Aorta (tissue), 5 donors: ENCODE results near the gene EXTL1. TPM values are rescaled to one million over a fixed set of nuclear protein-coding genes. Genes with fewer than 3 reads are reported as not detected.

Experiments used
- ATAC-seq: fragments of 200-7000 bp; cut with Tn5 transposase; one replicate; pipeline ENCODE4 v1.9.1; 2022; ENCODE audit warnings: moderate library complexity; ENCODE audit not compliant: low FRiP score
- DNase-seq, 2 donors: peaks; one replicate each; pipeline ENCODE4 v3.0.0-alpha.2; 2020
- H3K27ac ChIP-seq, 2 donors: one replicate each; pipeline ENCODE4 v1.5.1; 2013; ENCODE audit warnings: low read length in 2 of 2, mild to moderate bottlenecking in 2 of 2, moderate library complexity in 2 of 2, control low read depth in 1 of 2, inconsistent platforms in 1 of 2, low read depth in 1 of 2
- H3K27me3 ChIP-seq, 2 donors: one replicate each; pipeline ENCODE4 v1.6.1; 2013; ENCODE audit warnings: control low read depth in 1 of 2, low read length in 1 of 2, mild to moderate bottlenecking in 1 of 2, moderate library complexity in 1 of 2; ENCODE audit not compliant: insufficient read depth in 2 of 2, control insufficient read depth in 1 of 2
- H3K36me3 ChIP-seq, 2 donors: one replicate each; pipeline ENCODE4 v1.6.1; 2013; ENCODE audit warnings: control low read depth in 1 of 2, low read length in 1 of 2, mild to moderate bottlenecking in 1 of 2; ENCODE audit not compliant: insufficient read depth in 2 of 2, control insufficient read depth in 1 of 2
- H3K4me1 ChIP-seq, 2 donors: one replicate each; pipeline ENCODE4 v1.6.1; 2013; ENCODE audit warnings: low read length in 2 of 2, control low read depth in 1 of 2, mild to moderate bottlenecking in 1 of 2, moderate library complexity in 1 of 2; ENCODE audit not compliant: insufficient read depth in 2 of 2, control insufficient read depth in 1 of 2
- H3K4me3 ChIP-seq, 2 donors: one replicate each; pipeline ENCODE4 v1.5.1; 2013; ENCODE audit warnings: low read length in 2 of 2, control low read depth in 1 of 2, mild to moderate bottlenecking in 1 of 2
- H3K9me3 ChIP-seq: one replicate; pipeline ENCODE4 v1.6.1; 2013; ENCODE audit warnings: mild to moderate bottlenecking, low read length; ENCODE audit not compliant: control insufficient read depth
- WGBS, 2 donors: extraction: QIAGEN DNeasy Blood & Tissue Kit; methylation state at CpG; one replicate each; pipeline ENCODE4 v1.1.7; 2013; 5-methylcytosine and 5-hydroxymethylcytosine counted together
- intact Hi-C, 2 donors: fragments of 100-400 bp; cut with DNase I; formaldehyde crosslinking; loops; one replicate each; pipeline versions ENCODE4 v1.14.2 to v1.15.0; 2022
- polyA plus RNA-seq, 2 donors: library from polyadenylated mRNA; stranded (reverse); fragments of 200-250 nt; gene quantifications; one replicate each; pipeline ENCODE4 v1.2.3, GENCODE V29; 2013
- total RNA-seq, 2 donors: library from RNA; stranded (reverse); fragmentation: NEBNext Ultra II Directional; extraction: Animal tissue kit (Norgen Biotek cat#: 25700); gene quantifications; one replicate each; pipeline ENCODE4 v1.2.1, GENCODE V29; 2021
- donor health status: healthy with polysubstance abuse.
- donor health status: Bipolar disorder and iron deficiency.
- donor health status: DM: no; HTN: no; CAD: no.
- donor health status: DM: no; HTN: no; CAD: no.
- donor health status: DM: yes; HTN: yes; CAD: no.

The EXTL1 gene
- total and polyA plus RNA-seq, 4 donors = 0.29 to 1.3 (median 0.33) TPM; not detected in 1

GRCh38 chr1:26006710-26007109 is 14.9 kb upstream of the EXTL1 start:
- no peaks in the 10 kb centered on the region for H3K36me3 ChIP-seq
- H3K9me3 ChIP-seq = no peaks in the 10 kb centered on the region
- no peak overlapping the region for H3K4me3 ChIP-seq
- no peak overlapping the region for H3K27ac ChIP-seq
- no peaks in the 10 kb centered on the region for H3K4me1 ChIP-seq
- WGBS, 2 donors = 81 to 88% methylated on average over 16 of the region's 16 CpGs
- H3K27me3 ChIP-seq = no peaks in the 10 kb centered on the region
- intact Hi-C loops = no loop called here
- DNase-seq = no peak
- ATAC-seq = no peak

GRCh38 chr1:26009796-26010447 is 11.7 kb upstream of the EXTL1 start:
- Histone ChIP-seq H3K36me3 (no peaks in the 10 kb centered on the region), H3K4me1 (no peaks in the 10 kb centered on the region), H3K9me3 (no peaks in the 10 kb centered on the region), H3K4me3 (no peak overlapping the region), H3K27ac (no peak overlapping the region), H3K27me3 (no peaks in the 10 kb centered on the region)
- DNase-seq (no peak), ATAC-seq (no peak)
- 47 to 50% methylated on average over 6 of the region's 6 CpGs for WGBS, 2 donors
- intact Hi-C loops = no loop called here

GRCh38 chr1:26010825-26011224 is 10.8 kb upstream of the EXTL1 start:
- 81 to 86% methylated on average over 3 of the region's 3 CpGs for whole genome bisulfite sequencing, 2 donors
- intact Hi-C loops = no loop called here
- Histone ChIP-seq H3K27me3 (no peaks in the 10 kb centered on the region), H3K27ac (no peak overlapping the region), H3K9me3 (no peaks in the 10 kb centered on the region), H3K4me1 (no peaks in the 10 kb centered on the region), H3K36me3 (no peaks in the 10 kb centered on the region), H3K4me3 (no peak overlapping the region)
- DNase-seq (no peak), ATAC-seq (no peak)

- DNase-seq (no peak), ATAC-seq (no peak)
- Histone ChIP-seq H3K36me3 (no peaks in the 10 kb centered on the region), H3K4me3 (no peak overlapping the region), H3K27me3 (no peaks in the 10 kb centered on the region), H3K9me3 (no peaks in the 10 kb centered on the region), H3K4me1 (no peaks in the 10 kb centered on the region), H3K27ac (no peak overlapping the region)
- WGBS, 2 donors = 72 to 73% methylated on average over 3 of the region's 3 CpGs
- intact Hi-C loops = no loop called here
Observed at GRCh38 chr1:26012864-26013263, 8.7 kb upstream of the EXTL1 start.

- Histone ChIP-seq H3K4me1 (no peaks in the 10 kb centered on the region), H3K36me3 (no peaks in the 10 kb centered on the region), H3K27ac (no peak overlapping the region), H3K9me3 (no peaks in the 10 kb centered on the region), H3K27me3 (no peaks in the 10 kb centered on the region), H3K4me3 (no peak overlapping the region)
- ATAC-seq = no peak
- intact Hi-C loops = no loop called here
- DNase-seq = no peak
- WGBS, 2 donors = 89 to 97% methylated on average over 2 of the region's 2 CpGs
Observed at GRCh38 chr1:26014179-26014578, 7.4 kb upstream of the EXTL1 start.

GRCh38 chr1:26015358-26015757 is 6.2 kb upstream of the EXTL1 start:
- 91 to 96% methylated on average over 2 of the region's 2 CpGs for WGBS, 2 donors
- H3K27ac ChIP-seq = no peak overlapping the region
- no peaks in the 10 kb centered on the region for H3K4me1 ChIP-seq
- no peak overlapping the region for H3K4me3 ChIP-seq
- H3K36me3 ChIP-seq = no peaks in the 10 kb centered on the region
- H3K9me3 ChIP-seq = no peaks in the 10 kb centered on the region
- H3K27me3 ChIP-seq = no peaks in the 10 kb centered on the region
- intact Hi-C loops = no loop called here
- ATAC-seq (no peak), DNase-seq (peak in 1 of 2 donors; percentile 72)

GRCh38 chr1:26016258-26016952 is 5.2 kb upstream of the EXTL1 start:
- no peaks in the 10 kb centered on the region for H3K4me1 ChIP-seq
- ATAC-seq (no peak), DNase-seq (no peak)
- no peak overlapping the region for H3K27ac ChIP-seq
- intact Hi-C loops = no loop called here
- no peaks in the 10 kb centered on the region for H3K27me3 ChIP-seq
- H3K36me3 ChIP-seq = no peaks in the 10 kb centered on the region
- H3K4me3 ChIP-seq = no peak overlapping the region
- no peaks in the 10 kb centered on the region for H3K9me3 ChIP-seq
- WGBS, 2 donors = 89 to 90% methylated on average over 10 of the region's 10 CpGs

- no peak for ATAC-seq
- intact Hi-C loops = no loop called here
Observed at GRCh38 chr1:26016953-26017545, 4.5 kb upstream of the EXTL1 start.

GRCh38 chr1:26017606-26018005 is 4.0 kb upstream of the EXTL1 start:
- no peaks in the 10 kb centered on the region for H3K4me1 ChIP-seq
- H3K27me3 ChIP-seq = no peaks in the 10 kb centered on the region
- H3K27ac ChIP-seq = no peak overlapping the region
- DNase-seq (no peak), ATAC-seq (no peak)
- H3K36me3 ChIP-seq = no peaks in the 10 kb centered on the region
- intact Hi-C loops = no loop called here
- 11 to 18% methylated on average over 6 of the region's 6 CpGs for WGBS, 2 donors
- H3K4me3 ChIP-seq = no peak overlapping the region
- no peaks in the 10 kb centered on the region for H3K9me3 ChIP-seq

More at GRCh38 chr1:26016953-26017545, 4.5 kb upstream of the EXTL1 start:
- H3K27ac ChIP-seq = no peak overlapping the region
- H3K4me3 ChIP-seq = no peak overlapping the region
- WGBS, 2 donors = 72 to 79% methylated on average over 6 of the region's 6 CpGs
- H3K4me1 ChIP-seq = no peaks in the 10 kb centered on the region
- H3K27me3 ChIP-seq = no peaks in the 10 kb centered on the region
- no peaks in the 10 kb centered on the region for H3K36me3 ChIP-seq
- no peak for DNase-seq
- no peaks in the 10 kb centered on the region for H3K9me3 ChIP-seq
